ENCODE data around the gene FBN1.

The FBN1 gene

DNA sequence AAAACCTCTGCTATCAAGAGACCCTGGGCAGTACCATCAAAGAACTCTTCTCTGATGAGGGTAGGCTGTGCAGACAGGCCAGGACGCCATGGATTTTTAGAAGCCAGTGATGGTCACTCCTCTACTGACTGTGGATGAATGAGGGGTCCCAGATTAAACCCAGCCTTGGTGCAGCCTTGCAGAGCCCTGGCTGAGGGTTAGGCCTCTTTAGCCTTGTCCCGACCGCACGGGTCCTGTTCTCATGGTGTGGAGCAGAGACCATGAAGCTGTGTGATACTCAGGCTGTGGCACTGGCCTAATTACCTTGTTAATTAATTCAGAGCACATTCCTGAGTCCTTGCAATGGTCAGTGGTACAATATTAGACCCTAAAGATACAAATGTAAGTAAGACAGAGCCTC is 71.7 kb downstream of the FBN1 start:
- TF ChIP-seq ZFX (IDR thresholded peaks at IDR 0.05) (no peak), CTCF (conservative IDR thresholded peaks at IDR 0.05) (no peak)

GRCh38 chr15:48572823-48573222 is 72.7 kb downstream of the FBN1 start:
- TF ChIP-seq CTCF (conservative IDR thresholded peaks at IDR 0.05) (no peak), ZFX (IDR thresholded peaks at IDR 0.05) (no peak)
- no peak overlapping the region for H3K27ac ChIP-seq

More for the DNA sequence above, 71.7 kb downstream of the FBN1 start:
- H3K27ac ChIP-seq: no peak overlapping the region

DNA sequence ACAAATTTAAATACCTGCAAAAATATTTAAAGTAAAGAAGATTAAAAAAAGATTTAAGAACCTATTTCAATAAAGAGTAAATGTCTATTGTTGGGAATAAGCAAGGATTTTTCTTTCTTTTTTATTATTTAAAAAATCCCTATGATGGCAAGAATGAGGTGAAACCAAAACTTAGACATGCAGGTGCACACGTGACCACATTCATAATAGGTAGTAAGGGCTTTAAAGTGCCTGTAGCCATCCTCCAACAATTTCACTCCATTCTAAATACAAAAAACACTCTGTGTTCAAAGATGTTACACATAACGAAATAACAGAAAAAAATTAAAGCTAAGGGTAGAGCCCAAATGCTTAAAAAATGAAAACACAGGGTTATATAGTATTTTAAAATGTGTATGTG is 74.0 kb downstream of the FBN1 start:
- TF ChIP-seq CTCF (conservative IDR thresholded peaks at IDR 0.05): no peak
- no peak for TF ChIP-seq ZFX (IDR thresholded peaks at IDR 0.05)
- H3K27ac ChIP-seq: no peak overlapping the region

DNA sequence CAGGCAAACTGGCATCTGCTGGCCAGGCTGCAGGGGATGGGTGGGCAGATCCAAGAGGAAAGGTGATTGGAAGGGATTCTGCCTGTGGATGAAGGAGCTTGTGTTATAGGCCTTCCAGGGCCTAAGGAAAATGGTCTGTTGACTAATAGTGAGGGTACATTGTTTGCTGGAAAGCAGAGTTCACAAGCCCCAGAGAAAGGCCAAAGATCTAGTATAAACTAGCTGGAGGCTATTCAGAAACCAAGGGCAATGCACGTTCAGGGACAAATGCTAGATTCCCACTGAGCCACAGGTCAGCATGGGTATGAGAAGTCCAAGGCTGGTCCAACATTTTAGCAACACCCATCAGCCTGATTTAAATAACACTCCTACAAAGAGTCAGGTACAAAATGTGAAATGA is 74.7 kb downstream of the FBN1 start:
- no peak overlapping the region for H3K27ac ChIP-seq
- no peak for TF ChIP-seq CTCF (conservative IDR thresholded peaks at IDR 0.05)
- TF ChIP-seq ZFX (IDR thresholded peaks at IDR 0.05): no peak

GRCh38 chr15:48569591-48570302 is 75.8 kb downstream of the FBN1 start:
- H3K27ac ChIP-seq: no peak overlapping the region
- no peak for TF ChIP-seq ZFX (IDR thresholded peaks at IDR 0.05)
- TF ChIP-seq CTCF (conservative IDR thresholded peaks at IDR 0.05): no peak

- TF ChIP-seq ZFX (IDR thresholded peaks at IDR 0.05) (no peak), CTCF (conservative IDR thresholded peaks at IDR 0.05) (no peak)
- no peak overlapping the region for H3K27ac ChIP-seq
Measured at GRCh38 chr15:48566668-48567067, 78.8 kb downstream of the FBN1 start.

GRCh38 chr15:48565560-48566482 is 79.7 kb downstream of the FBN1 start:
- no peak for TF ChIP-seq ZFX (IDR thresholded peaks at IDR 0.05)
- no peak for TF ChIP-seq CTCF (conservative IDR thresholded peaks at IDR 0.05)
- no peak overlapping the region for H3K27ac ChIP-seq

All from C4-2B (cell line).